GM19328 (cell line): ENCODE measurements around the gene APP.

Experiments used
- ATAC-seq: cut with Tn5 transposase; IDR thresholded peaks from one replicate; pipeline ENCODE4 v1.9.1; 2021; ENCODE audit warnings: mild to moderate bottlenecking, moderate library complexity; ENCODE audit not compliant: unreplicated experiment

The APP gene

DNA sequence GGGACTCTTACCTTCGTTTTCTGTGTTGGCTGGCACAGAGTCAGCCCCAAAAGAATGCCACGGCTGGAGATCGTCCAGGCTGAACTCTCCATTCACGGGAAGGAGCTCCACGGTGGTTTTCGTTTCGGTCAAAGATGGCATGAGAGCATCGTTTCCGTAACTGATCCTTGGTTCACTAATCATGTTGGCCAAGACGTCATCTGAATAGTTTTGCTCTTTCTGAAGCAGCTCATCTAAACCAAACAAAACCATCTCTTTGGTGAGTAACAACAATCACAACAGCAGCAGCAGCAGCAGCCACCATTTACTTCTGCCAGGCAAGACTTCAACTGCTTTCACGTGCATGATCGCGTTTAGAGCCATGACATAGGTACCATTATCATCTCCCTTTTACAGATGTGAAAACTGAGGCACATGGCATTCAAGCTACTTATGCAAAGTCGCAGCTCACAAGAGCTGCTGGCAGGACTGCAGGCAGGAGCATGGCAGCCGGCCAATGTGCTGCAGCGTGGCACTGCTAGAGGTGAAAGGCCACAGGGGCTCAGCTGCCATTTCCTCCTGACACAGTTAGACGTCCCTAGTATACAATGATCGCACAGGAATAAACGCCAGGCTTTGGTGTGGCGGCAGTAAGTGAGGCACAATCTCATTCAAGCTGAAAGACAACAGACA lies 258.7 kb downstream of the APP start:
- ATAC-seq, result no peak

- no peak for ATAC-seq
Measured at GRCh38 chr21:25910809-25911208, 259.8 kb downstream of the APP start.

GRCh38 chr21:25909341-25909740 lies 261.2 kb downstream of the APP start:
- no peak for ATAC-seq

GRCh38 chr21:25908495-25908894 lies 262.1 kb downstream of the APP start:
- ATAC-seq, result no peak

- no peak for ATAC-seq
Measured at GRCh38 chr21:25907573-25908275, 262.8 kb downstream of the APP start.

DNA sequence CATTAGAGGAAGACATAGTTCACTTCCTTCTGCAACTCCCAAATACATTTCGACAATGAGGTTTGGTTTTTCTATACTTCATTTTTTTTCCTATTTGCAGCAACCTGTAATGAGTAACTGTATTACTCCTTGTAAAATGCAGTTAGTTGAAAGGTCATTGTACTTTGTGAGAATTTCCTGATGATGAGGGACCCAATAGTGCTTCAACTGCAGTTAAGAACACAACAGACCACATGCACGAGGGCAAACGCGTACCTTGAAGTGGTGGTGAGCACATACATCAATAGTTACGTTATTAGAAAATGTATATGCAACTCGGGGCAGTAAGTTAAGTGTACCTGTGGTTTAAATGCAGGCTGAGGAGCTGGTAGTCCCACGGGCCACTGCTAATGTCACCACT lies 264.0 kb downstream of the APP start:
- ATAC-seq, result no peak

DNA sequence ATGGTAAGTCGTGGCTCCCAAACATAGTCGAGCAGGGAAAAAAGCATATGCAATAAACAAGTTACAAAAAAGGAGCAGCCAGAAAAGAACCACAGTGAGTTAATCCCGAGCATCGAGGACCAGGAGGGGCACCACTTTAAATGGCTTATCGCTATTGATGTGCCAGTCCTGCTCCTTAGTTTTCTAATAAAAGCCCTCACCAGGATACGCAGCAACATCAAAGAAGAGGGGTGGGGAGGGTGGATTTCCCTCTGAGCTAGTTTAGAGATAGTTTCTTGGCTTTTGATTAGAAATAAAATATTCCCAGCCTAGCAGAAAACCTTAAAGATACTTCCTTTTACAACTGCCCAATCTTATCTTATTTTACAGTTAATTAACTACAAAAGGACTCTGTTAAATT lies 265.4 kb downstream of the APP start:
- ATAC-seq, result no peak

GRCh38 chr21:25904044-25904695 lies 266.4 kb downstream of the APP start:
- no peak for ATAC-seq

DNA sequence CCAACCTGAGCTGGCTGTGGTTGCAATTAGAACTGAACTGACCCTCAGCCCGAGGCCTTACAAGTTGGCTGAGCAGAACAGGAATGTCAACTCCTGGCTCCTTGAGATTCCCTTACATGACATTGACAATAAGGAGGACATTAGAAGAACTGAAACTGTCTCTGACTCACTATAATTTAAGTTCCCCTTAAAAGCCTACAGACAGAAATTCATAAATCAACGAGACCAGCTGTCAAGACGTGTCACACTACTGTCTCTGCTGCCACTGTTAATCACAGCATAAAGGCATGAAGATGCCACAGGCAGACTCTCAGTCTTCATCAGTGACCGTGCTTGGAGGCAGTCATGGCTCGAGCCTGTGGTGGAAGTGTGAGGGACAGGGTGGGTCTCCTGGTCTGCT lies 267.0 kb downstream of the APP start:
- ATAC-seq, result no peak

DNA sequence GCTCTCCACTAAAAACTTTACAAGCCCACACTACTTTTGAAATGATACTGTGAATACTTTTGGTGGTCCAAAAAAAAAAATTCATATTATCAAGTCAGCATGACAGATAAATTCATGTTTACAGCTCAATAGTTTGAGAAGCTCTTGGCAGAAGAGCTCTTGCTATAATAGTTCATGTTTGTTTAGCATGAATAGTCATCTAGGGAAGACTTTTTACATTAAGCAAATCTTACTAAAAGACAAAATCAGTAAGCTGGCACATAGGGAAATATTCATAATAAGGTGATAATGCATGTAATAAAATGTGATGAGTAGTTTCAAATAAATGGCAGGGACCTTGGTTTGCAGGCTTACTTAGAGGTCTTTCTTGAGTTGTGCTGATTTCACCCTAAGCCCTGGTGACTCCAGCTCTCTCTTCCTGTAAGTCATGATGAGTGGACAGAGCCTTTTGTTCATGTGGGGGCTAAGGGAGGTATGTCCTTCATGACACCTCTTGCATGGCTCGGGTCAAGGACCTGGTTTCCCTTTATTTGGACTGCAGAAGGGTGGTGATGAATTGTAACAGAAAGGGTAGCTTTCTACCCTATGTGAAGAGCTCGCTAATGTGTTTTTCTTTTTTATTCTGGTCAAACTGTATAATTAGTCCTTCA lies 269.1 kb downstream of the APP start:
- no peak for ATAC-seq

DNA sequence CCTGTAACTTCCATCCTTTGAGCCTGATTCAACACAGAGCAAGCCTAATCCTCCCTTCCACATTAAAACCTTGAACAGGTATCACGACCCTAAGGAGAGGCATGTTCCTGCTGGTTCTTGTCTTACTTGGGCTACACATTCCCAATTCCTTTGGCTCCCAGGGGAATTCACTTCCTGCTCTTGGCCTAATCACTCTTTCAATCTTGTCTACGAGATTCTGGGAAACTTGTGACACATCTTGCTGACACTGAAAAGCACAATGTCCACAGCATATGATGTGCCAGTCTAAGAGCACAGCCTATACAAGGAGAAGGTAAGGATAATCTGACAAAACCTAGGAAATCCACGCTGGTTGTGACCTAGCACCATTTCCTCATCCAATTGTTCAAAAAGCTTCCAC lies 271.9 kb downstream of the APP start:
- ATAC-seq, result no peak

GRCh38 chr21:25897383-25897782 lies 273.2 kb downstream of the APP start:
- no peak for ATAC-seq

DNA sequence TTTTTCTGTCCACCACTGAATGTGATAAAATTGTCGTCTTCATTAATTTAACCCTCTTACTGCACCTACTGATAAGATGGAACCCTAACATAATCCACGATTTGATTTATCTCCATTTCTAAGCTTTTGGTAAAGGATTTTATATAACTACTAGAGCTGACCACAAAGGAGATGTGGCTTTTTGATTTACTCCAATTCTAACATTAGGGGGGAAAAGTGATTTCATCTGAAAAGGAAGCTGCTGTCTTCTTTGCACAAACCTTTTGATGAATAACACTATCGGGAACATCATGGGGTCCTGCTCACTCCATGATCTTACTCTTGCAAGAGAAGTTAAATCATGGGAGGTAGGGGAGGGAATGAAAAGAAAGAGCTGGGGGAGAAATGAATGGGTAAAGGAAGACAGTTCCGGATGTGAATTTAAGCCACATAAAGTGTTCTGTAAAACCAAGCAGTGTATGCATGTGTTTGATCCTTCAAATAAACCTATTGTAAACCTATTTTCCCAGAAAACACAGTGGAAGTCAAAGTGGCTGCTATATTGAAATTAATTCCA lies 274.0 kb downstream of the APP start:
- ATAC-seq, result no peak

- peak; percentile 79 for ATAC-seq
Measured at GRCh38 chr21:25895565-25896205, 274.9 kb downstream of the APP start.

DNA sequence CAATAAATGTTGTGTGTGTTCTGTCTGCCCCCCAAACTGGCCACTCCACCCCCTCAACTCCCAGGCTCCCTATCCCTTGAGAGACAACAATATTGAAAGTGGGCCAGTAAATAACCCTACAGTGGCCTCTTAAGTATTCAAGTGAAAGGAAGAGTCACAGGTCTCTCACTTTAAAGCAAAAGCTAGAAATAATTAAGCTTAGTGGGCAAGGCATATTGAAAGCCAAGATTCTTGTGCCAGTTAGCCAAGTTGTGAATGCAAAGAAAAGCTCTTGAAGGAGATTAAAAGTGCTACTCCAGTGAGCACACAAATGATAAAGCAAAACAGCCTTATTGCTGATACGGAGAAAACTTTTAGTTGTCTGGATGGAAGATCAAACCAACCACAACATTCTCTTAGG lies 277.4 kb downstream of the APP start:
- ATAC-seq, result no peak

- no peak for ATAC-seq
Measured at GRCh38 chr21:25891596-25891995, 279.0 kb downstream of the APP start.

GRCh38 chr21:25890001-25890400 lies 280.6 kb downstream of the APP start:
- no peak for ATAC-seq

DNA sequence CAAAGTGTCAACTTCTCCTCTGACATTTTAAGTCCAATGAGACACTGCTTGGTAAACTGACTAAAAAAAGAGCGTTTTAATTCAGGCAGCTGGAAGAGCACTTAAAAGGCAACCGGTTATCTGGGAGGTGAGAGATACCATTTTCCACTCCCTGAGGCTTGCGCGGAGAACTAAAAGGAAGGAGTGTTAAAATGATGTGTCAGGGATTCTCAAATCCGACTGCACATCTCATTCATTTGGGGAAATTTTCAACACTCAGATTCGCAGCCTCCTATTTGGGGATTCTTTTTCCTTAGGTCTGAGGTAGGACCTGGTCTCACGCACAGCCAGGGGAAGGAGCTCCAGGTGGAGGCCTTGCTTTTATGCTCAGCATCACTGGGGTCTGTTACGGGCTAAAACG lies 281.9 kb downstream of the APP start:
- ATAC-seq, result no peak

DNA sequence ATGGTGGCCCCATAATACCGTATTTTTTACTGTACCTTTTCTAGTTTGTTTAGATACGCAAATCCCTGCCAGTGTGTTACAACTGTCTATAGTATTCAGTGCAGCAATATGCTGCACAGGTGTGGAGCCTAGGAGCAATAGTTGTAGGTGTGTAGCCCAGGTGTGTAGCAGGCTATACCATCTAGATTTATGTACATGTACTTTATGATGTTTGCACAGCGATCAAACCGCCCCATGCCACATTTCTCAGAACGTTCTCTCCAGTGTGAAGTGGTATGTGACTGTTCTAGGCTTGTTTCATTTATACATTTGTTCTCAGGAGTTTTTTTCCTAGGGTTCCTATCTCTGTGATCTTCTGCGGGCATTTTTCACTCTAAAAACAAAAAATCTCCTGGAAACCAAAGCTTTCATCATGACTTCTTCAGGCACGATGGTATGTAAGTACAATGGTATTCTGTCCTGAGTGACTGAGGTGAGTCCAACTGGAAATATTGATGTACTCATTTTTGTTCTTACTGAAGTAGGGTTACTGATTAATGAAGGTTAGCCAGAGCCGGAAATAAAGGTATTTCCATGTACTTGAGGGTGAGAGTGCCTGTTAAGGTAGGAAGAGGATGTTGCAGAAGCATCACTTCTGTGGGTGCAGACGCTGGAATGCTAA lies 282.8 kb downstream of the APP start:
- no peak for ATAC-seq

DNA sequence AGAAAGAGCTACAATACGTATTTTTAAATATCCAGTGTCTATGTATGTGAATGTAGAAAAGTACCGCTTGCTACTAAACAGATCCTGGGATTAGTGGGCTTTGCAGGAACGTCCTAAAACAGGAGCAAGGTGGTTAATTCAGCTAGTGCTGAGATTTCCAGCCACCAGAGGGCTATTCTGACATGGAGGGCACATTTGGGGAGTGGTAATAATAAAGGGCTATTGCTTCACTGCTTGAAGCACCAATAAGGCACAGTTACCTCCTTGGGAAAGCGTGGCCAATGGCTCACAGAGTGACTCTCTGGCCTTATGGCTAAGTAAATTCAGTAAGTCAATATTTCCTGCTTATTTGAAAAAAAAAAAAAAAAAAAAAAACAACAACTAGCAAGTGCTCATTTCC lies 283.4 kb downstream of the APP start:
- no peak for ATAC-seq
